WTC11 (cell line): ENCODE data around the gene GSDME.

Experiments used
- ELF4 ChIP-seq: sonication (generic); formaldehyde crosslinking; IDR thresholded peaks from 2 replicates; pipeline ENCODE4 v1.8.1; 2022; ENCODE audit warnings: low read depth, mild to moderate bottlenecking, moderate library complexity, missing genetic modification reagents
- JUN ChIP-seq: sonication (generic); formaldehyde crosslinking; IDR thresholded peaks from 2 replicates; pipeline ENCODE4 v1.8.0; 2023; ENCODE audit warnings: mild to moderate bottlenecking, missing genetic modification reagents
- MXD4 ChIP-seq: fragments of 250-450 bp; sonication (Bioruptor Pico); IDR thresholded peaks from 2 replicates; pipeline ENCODE4 v1.8.0; 2021; ENCODE audit warnings: mild to moderate bottlenecking, moderate library complexity, borderline replicate concordance
- PRRX2 ChIP-seq: fragments of 250-450 bp; sonication (Bioruptor Pico); IDR thresholded peaks from 2 replicates; pipeline ENCODE4 v1.8.0; 2021; ENCODE audit warnings: mild to moderate bottlenecking
- SP1 ChIP-seq: sonication (generic); formaldehyde crosslinking; conservative IDR thresholded peaks from 2 replicates; pipeline ENCODE4 v1.8.1; 2022; ENCODE audit warnings: missing genetic modification reagents
- TCF7 ChIP-seq: sonication (generic); formaldehyde crosslinking; IDR thresholded peaks from 2 replicates; pipeline ENCODE4 v1.8.0; 2022; ENCODE audit warnings: mild to moderate bottlenecking, low read depth, missing genetic modification reagents, moderate library complexity
- TEAD4 ChIP-seq: sonication (generic); formaldehyde crosslinking; IDR thresholded peaks from 2 replicates; pipeline ENCODE4 v1.8.0; 2022; ENCODE audit warnings: mild to moderate bottlenecking, missing genetic modification reagents
- ZBTB21 ChIP-seq: sonication (generic); formaldehyde crosslinking; IDR thresholded peaks from 2 replicates; pipeline ENCODE4 v1.8.1; 2023; ENCODE audit warnings: mild to moderate bottlenecking, missing genetic modification reagents, borderline replicate concordance
- ZNF263 ChIP-seq: sonication (generic); formaldehyde crosslinking; IDR thresholded peaks from 2 replicates; pipeline ENCODE4 v1.8.1; 2022; ENCODE audit warnings: low read depth, mild to moderate bottlenecking, moderate library complexity, missing genetic modification reagents
- TF ChIP-seq, protein P1 (sequence below): sonication (generic); formaldehyde crosslinking; IDR thresholded peaks from 2 replicates; pipeline ENCODE4 v1.8.1; 2022; ENCODE audit warnings: mild to moderate bottlenecking, missing genetic modification reagents, moderate library complexity, borderline replicate concordance
- TF ChIP-seq, protein P2 (sequence below): fragments of 200-600 bp; IDR thresholded peaks from 2 replicates; pipeline ENCODE4 v1.8.0; 2022; ENCODE audit warnings: antibody characterized with exemption
- TF ChIP-seq, protein P3 (sequence below): sonication (generic); formaldehyde crosslinking; IDR thresholded peaks from 2 replicates; pipeline ENCODE4 v1.8.0; 2022; ENCODE audit warnings: mild to moderate bottlenecking, missing genetic modification reagents
- TF ChIP-seq, protein P4 (sequence below): sonication (generic); formaldehyde crosslinking; IDR thresholded peaks from 2 replicates; pipeline ENCODE4 v1.8.0; 2022; ENCODE audit warnings: mild to moderate bottlenecking, missing genetic modification reagents
- TF ChIP-seq, protein P5 (sequence below): sonication (generic); formaldehyde crosslinking; IDR thresholded peaks from 2 replicates; pipeline ENCODE4 v1.8.1; 2023; ENCODE audit warnings: mild to moderate bottlenecking, missing genetic modification reagents, moderate library complexity

DNA sequence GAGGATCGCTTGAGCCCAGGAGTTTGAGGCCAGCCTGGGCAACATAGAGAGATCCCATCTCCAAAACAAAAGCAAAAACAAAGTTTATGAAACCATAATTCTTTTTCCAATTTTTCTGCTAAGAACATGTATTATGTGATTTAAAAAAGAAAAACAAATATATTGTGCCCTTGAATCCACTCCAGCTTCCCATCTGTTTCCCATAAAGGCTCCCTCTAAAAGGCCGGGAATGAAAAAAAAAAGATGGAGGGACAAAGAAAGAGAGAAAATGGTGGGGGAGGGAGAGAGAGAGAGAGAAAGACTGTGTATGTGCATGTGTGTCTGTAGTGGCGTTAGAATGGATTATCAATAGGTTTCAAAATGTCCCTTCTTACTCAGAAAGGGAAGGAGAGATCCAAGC lies 20.5 kb upstream of the GSDME start:
- no peak for TF ChIP-seq ZNF263 (CRISPR knock-in tag)
- TF ChIP-seq, protein P1, sequence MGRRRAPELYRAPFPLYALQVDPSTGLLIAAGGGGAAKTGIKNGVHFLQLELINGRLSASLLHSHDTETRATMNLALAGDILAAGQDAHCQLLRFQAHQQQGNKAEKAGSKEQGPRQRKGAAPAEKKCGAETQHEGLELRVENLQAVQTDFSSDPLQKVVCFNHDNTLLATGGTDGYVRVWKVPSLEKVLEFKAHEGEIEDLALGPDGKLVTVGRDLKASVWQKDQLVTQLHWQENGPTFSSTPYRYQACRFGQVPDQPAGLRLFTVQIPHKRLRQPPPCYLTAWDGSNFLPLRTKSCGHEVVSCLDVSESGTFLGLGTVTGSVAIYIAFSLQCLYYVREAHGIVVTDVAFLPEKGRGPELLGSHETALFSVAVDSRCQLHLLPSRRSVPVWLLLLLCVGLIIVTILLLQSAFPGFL = no peak
- TF ChIP-seq ZBTB21 (CRISPR knock-in tag) = no peak
- TF ChIP-seq, protein P2, sequence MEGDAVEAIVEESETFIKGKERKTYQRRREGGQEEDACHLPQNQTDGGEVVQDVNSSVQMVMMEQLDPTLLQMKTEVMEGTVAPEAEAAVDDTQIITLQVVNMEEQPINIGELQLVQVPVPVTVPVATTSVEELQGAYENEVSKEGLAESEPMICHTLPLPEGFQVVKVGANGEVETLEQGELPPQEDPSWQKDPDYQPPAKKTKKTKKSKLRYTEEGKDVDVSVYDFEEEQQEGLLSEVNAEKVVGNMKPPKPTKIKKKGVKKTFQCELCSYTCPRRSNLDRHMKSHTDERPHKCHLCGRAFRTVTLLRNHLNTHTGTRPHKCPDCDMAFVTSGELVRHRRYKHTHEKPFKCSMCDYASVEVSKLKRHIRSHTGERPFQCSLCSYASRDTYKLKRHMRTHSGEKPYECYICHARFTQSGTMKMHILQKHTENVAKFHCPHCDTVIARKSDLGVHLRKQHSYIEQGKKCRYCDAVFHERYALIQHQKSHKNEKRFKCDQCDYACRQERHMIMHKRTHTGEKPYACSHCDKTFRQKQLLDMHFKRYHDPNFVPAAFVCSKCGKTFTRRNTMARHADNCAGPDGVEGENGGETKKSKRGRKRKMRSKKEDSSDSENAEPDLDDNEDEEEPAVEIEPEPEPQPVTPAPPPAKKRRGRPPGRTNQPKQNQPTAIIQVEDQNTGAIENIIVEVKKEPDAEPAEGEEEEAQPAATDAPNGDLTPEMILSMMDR = no peak
- TF ChIP-seq TCF7 (CRISPR knock-in tag) = no peak
- TF ChIP-seq, protein P3, sequence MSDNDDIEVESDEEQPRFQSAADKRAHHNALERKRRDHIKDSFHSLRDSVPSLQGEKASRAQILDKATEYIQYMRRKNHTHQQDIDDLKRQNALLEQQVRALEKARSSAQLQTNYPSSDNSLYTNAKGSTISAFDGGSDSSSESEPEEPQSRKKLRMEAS (CRISPR knock-in tag) = no peak
- no peak for TF ChIP-seq TEAD4 (CRISPR knock-in tag)
- TF ChIP-seq, protein P4, sequence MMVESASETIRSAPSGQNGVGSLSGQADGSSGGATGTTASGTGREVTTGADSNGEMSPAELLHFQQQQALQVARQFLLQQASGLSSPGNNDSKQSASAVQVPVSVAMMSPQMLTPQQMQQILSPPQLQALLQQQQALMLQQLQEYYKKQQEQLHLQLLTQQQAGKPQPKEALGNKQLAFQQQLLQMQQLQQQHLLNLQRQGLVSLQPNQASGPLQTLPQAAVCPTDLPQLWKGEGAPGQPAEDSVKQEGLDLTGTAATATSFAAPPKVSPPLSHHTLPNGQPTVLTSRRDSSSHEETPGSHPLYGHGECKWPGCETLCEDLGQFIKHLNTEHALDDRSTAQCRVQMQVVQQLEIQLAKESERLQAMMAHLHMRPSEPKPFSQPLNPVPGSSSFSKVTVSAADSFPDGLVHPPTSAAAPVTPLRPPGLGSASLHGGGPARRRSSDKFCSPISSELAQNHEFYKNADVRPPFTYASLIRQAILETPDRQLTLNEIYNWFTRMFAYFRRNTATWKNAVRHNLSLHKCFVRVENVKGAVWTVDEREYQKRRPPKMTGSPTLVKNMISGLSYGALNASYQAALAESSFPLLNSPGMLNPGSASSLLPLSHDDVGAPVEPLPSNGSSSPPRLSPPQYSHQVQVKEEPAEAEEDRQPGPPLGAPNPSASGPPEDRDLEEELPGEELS (CRISPR knock-in tag) = no peak
- TF ChIP-seq PRRX2 (CRISPR knock-in tag) = no peak
- TF ChIP-seq MXD4 = no peak
- TF ChIP-seq, protein P5, sequence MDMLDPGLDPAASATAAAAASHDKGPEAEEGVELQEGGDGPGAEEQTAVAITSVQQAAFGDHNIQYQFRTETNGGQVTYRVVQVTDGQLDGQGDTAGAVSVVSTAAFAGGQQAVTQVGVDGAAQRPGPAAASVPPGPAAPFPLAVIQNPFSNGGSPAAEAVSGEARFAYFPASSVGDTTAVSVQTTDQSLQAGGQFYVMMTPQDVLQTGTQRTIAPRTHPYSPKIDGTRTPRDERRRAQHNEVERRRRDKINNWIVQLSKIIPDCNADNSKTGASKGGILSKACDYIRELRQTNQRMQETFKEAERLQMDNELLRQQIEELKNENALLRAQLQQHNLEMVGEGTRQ (CRISPR knock-in tag) = no peak
- no peak for TF ChIP-seq SP1 (CRISPR knock-in tag)
- TF ChIP-seq ELF4 = no peak
- TF ChIP-seq JUN = no peak
